Mesenchymal stem cell (in vitro differentiated cells and primary cell): ENCODE results near the gene TMEM269.

ENCODE experiments used
- DNase-seq: peaks from one replicate; pipeline ENCODE4 v3.0.0-alpha.2; 2013
- H2AFZ ChIP-seq: one replicate; pipeline ENCODE4 v1.6.1; 2013; ENCODE audit warnings: low read depth, mild to moderate bottlenecking, control low read depth, inconsistent platforms, low read length, moderate library complexity
- H2AK5ac ChIP-seq: 2 replicates; pipeline ENCODE4 v1.6.1; 2013; ENCODE audit warnings: low read length, moderate library complexity, mild to moderate bottlenecking, inconsistent platforms; ENCODE audit not compliant: severe bottlenecking
- H2BK120ac ChIP-seq: one replicate; pipeline ENCODE4 v1.6.1; 2013; ENCODE audit warnings: low read depth, mild to moderate bottlenecking, inconsistent platforms, low read length, moderate library complexity
- H2BK12ac ChIP-seq, 2 experiments: one replicate each; pipeline ENCODE4 v1.6.1; 2013; ENCODE audit warnings: inconsistent platforms in 2 of 2, low read length in 2 of 2, mild to moderate bottlenecking in 2 of 2, moderate library complexity in 2 of 2, control low read depth in 1 of 2
- H2BK15ac ChIP-seq: one replicate; pipeline ENCODE4 v1.6.1; 2013; ENCODE audit warnings: mild to moderate bottlenecking, low read depth, inconsistent platforms; ENCODE audit not compliant: poor library complexity, severe bottlenecking
- H2BK5ac ChIP-seq: 2 replicates; pipeline ENCODE4 v1.6.1; 2013; ENCODE audit warnings: low read depth, mild to moderate bottlenecking, low read length, control low read depth, inconsistent platforms; ENCODE audit not compliant: poor library complexity, severe bottlenecking
- H3K14ac ChIP-seq, 2 experiments: one replicate each; pipeline ENCODE4 v1.6.1; 2013; ENCODE audit warnings: inconsistent platforms in 2 of 2, low read length in 2 of 2, control low read depth in 1 of 2, mild to moderate bottlenecking in 1 of 2, moderate library complexity in 1 of 2
- H3K18ac ChIP-seq, 2 experiments: one replicate each; pipeline ENCODE4 v1.6.1; 2013; ENCODE audit warnings: inconsistent platforms in 2 of 2, low read length in 2 of 2, control low read depth in 1 of 2, low read depth in 1 of 2, mild to moderate bottlenecking in 1 of 2
- H3K23ac ChIP-seq, 2 experiments: one replicate each; pipeline ENCODE4 v1.6.1; 2013; ENCODE audit warnings: inconsistent platforms in 2 of 2, low read length in 2 of 2, mild to moderate bottlenecking in 2 of 2, moderate library complexity in 2 of 2, control low read depth in 1 of 2
- H3K27ac ChIP-seq: 2 replicates; pipeline ENCODE4 v1.5.1; 2013; ENCODE audit warnings: mild to moderate bottlenecking, moderate library complexity, low read length, control low read depth, inconsistent platforms; ENCODE audit not compliant: poor library complexity, severe bottlenecking
- H3K27me3 ChIP-seq, 2 experiments: 2 replicates each; pipeline versions ENCODE4 v1.6.1 to v1.7.0; 2013; ENCODE audit warnings: low read length in 2 of 2, mild to moderate bottlenecking in 2 of 2, moderate library complexity in 2 of 2, control low read depth in 1 of 2, inconsistent platforms in 1 of 2; ENCODE audit not compliant: control insufficient read depth in 1 of 2, insufficient read depth in 1 of 2
- H3K36me3 ChIP-seq, 2 experiments: 2 replicates each; pipeline versions ENCODE4 v1.6.1 to v1.7.0; 2013; ENCODE audit warnings: low read length in 2 of 2, control low read depth in 1 of 2, inconsistent platforms in 1 of 2, low read depth in 1 of 2, mild to moderate bottlenecking in 1 of 2; ENCODE audit not compliant: insufficient read depth in 2 of 2, control insufficient read depth in 1 of 2
- H3K4ac ChIP-seq, 2 experiments: one replicate each; pipeline ENCODE4 v1.6.1; 2013; ENCODE audit warnings: inconsistent platforms in 2 of 2, low read length in 2 of 2, mild to moderate bottlenecking in 2 of 2, moderate library complexity in 2 of 2, control low read depth in 1 of 2, low read depth in 1 of 2
- H3K4me1 ChIP-seq: 2 replicates; pipeline ENCODE4 v1.6.1; 2013; ENCODE audit warnings: low read depth, low read length, control low read depth; ENCODE audit not compliant: control insufficient read depth, insufficient read depth
- H3K4me2 ChIP-seq: 2 replicates; pipeline ENCODE4 v1.6.1; 2013; ENCODE audit warnings: low read length, mild to moderate bottlenecking, inconsistent platforms; ENCODE audit not compliant: poor library complexity, severe bottlenecking
- H3K4me3 ChIP-seq, 2 experiments: 2 replicates each; pipeline versions ENCODE4 v1.5.1 to v1.7.0; 2013; ENCODE audit warnings: low read length in 2 of 2, mild to moderate bottlenecking in 2 of 2, control low read depth in 1 of 2, low read depth in 1 of 2; ENCODE audit not compliant: insufficient read depth in 1 of 2
- H3K79me1 ChIP-seq: replicated peaks from 2 replicates; pipeline ENCODE4 v1.6.1; 2013; ENCODE audit warnings: mild to moderate bottlenecking, control low read depth, low read length, inconsistent platforms; ENCODE audit not compliant: poor library complexity, severe bottlenecking
- H3K9ac ChIP-seq: 2 replicates; pipeline ENCODE4 v1.7.0; 2013; ENCODE audit warnings: mild to moderate bottlenecking, low read length, moderate library complexity
- H3K9me3 ChIP-seq: 2 replicates; pipeline ENCODE4 v1.7.0; 2013; ENCODE audit warnings: mild to moderate bottlenecking, low read length; ENCODE audit not compliant: control insufficient read depth
- H4K8ac ChIP-seq: one replicate; pipeline ENCODE4 v1.6.1; 2013; ENCODE audit warnings: inconsistent platforms, mild to moderate bottlenecking, low read length, moderate library complexity
- H4K91ac ChIP-seq: one replicate; pipeline ENCODE4 v1.6.1; 2013; ENCODE audit warnings: mild to moderate bottlenecking, low read length, inconsistent platforms
- WGBS: methylation state at CpG from one replicate; pipeline ENCODE4 v1.1.7; 2013; ENCODE audit warnings: mixed read lengths; 5-methylcytosine and 5-hydroxymethylcytosine counted together

The TMEM269 gene

DNA sequence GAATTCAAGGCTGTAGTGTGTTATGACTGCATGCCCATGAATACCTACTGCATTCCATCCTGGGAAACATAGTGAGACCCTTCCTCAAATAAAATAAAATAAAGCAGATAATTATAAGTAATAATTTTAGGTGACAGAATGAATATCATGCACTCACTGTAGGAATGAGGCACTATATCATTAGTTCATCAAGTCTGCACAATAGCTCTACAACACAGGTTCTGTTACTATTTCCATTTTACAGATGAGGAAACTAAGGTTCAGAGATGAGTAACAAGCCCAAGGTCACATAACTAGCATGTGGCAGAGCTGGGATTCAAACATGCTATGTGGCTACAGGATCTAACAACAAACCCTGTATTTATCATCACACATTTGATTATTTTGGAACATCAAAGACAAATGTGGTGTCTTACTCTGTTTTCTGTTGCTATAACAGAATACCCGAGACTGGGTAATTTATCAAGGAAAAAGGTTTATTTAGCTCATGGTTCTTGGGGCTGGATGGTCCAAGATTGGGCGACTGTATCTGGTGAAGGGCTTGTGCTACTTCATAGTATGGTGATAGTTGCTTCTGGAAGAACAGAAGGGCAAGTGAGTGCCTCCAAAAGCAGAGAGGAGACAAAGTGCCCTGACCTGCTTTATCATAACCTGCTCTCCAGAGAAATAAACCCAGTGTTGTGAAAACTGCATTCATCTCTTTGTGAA is 56.8 kb downstream of the TMEM269 start:
- peaks cover 3% of the 10 kb centered on the region for H3K79me1 ChIP-seq
- H2BK15ac ChIP-seq, result no peak overlapping the region
- H3K27me3 ChIP-seq, result no peaks in the 10 kb centered on the region
- H2AK5ac ChIP-seq, result no peak overlapping the region
- no peak overlapping the region for H2AFZ ChIP-seq
- no peak overlapping the region for H3K9ac ChIP-seq
- H3K4me2 ChIP-seq, result no peak overlapping the region
- no peak overlapping the region for H3K18ac ChIP-seq
- no peaks in the 10 kb centered on the region for H3K4me1 ChIP-seq
- H2BK12ac ChIP-seq, result no peak overlapping the region
- H2BK120ac ChIP-seq, result no peak overlapping the region
- H4K91ac ChIP-seq, result no peak overlapping the region
- H3K9me3 ChIP-seq, result no peaks in the 10 kb centered on the region
- H3K36me3 ChIP-seq, result peaks cover 14 to 54% of the 10 kb centered on the region in 2 experiments
- no peak overlapping the region for H2BK5ac ChIP-seq
- 52% methylated on average over 2 of the region's 2 CpGs for WGBS
- no peak overlapping the region for H3K23ac ChIP-seq
- no peak overlapping the region for H3K27ac ChIP-seq
- H3K4ac ChIP-seq, result no peak overlapping the region
- no peak overlapping the region for H3K4me3 ChIP-seq
- no peak overlapping the region for H4K8ac ChIP-seq
- no peak overlapping the region for H3K14ac ChIP-seq
- no peak for DNase-seq

DNA sequence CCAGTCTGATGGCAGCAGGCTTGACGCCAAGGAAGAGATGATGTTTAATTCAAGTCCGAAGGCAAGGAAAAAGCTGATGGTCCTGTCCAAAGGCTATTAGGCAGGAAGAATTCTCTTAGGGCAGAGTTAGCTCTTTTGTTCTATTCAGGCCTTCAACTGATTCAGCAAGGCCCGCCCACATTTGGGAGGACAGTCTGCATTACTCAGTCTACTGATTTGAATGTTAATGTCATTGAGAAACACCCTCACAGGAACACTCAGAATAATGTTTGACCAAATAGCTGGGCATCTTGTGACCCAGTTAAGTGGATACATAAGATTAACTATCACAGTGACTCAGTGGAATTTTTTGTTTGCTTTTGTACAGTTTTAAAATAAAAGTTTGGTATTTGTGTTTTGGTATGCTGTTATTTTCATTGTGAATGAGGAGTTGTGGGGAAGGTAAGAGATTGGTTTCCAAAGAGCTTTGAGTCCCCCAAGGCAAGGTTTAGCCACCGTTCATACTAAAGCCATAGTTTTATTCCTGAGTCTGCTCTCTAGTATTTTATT is 59.9 kb downstream of the TMEM269 start:
- peak; percentile 48 for DNase-seq

DNA sequence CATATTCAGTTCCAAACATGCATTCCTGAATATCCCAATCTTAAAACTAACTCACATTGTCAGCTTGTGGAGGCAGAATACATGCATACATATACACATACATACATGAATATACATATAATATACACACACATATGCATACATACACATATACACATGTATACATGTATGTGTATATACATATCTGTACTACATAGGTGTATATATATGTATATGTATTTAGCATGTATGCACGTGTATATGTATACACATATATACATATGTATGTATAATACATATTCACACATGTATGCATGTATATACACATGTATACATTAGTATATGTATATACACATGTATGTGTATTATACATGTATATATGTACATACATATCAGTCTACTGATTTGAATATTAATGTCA is 60.4 kb downstream of the TMEM269 start:
- WGBS, result no CpG with 5 or more reads among the region's 1 CpG
- Histone ChIP-seq H2BK12ac (no peak overlapping the region), H3K79me1 (peaks cover 26% of the 10 kb centered on the region)

More for the DNA sequence above, 59.9 kb downstream of the TMEM269 start:
- no peak overlapping the region for H4K91ac ChIP-seq
- no peak overlapping the region for H2AK5ac ChIP-seq
- no peak overlapping the region for H3K4ac ChIP-seq
- peak overlapping the region; percentile 4 for H3K27ac ChIP-seq
- H3K9me3 ChIP-seq, result no peaks in the 10 kb centered on the region
- WGBS, result 99% methylated on average over 3 of the region's 4 CpGs
- H3K4me2 ChIP-seq, result no peak overlapping the region
- H3K4me3 ChIP-seq, result no peak overlapping the region
- no peak overlapping the region for H2AFZ ChIP-seq
- H3K36me3 ChIP-seq, result peaks cover 9 to 40% of the 10 kb centered on the region in 2 experiments
- no peak overlapping the region for H2BK5ac ChIP-seq
- H3K9ac ChIP-seq, result peak overlapping the region; percentile 60
- no peak overlapping the region for H4K8ac ChIP-seq
- no peak overlapping the region for H3K14ac ChIP-seq
- H2BK12ac ChIP-seq, result no peak overlapping the region
- no peak overlapping the region for H2BK15ac ChIP-seq
- H3K4me1 ChIP-seq, result peaks cover 3% of the 10 kb centered on the region
- H3K79me1 ChIP-seq, result peaks cover 21% of the 10 kb centered on the region
- no peak overlapping the region for H3K18ac ChIP-seq
- no peak overlapping the region for H2BK120ac ChIP-seq
- no peak overlapping the region for H3K23ac ChIP-seq
- H3K27me3 ChIP-seq, result no peaks in the 10 kb centered on the region

DNA sequence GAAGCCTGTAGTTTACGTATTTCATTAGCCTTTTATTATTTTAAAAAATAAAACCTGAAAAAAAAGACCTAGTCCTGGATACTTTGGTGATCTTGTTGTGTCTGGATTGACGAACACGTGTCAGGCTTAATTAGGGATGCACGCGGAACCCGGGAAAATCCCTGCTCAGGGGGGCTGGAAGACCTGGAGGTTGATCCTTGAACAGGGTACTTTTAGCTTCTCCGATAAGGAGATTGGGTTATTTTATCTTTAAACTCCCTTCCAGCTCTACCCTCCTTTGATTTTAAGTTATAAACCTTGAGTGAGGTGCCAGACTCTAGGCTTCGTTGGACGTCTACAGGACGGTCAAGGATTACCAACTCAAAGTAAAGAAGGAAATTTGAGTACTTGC is 61.1 kb downstream of the TMEM269 start:
- no peak overlapping the region for H2AFZ ChIP-seq
- no peak overlapping the region for H2BK12ac ChIP-seq
- H2AK5ac ChIP-seq, result no peak overlapping the region
- WGBS, result 14% methylated on average over 8 of the region's 10 CpGs
- peaks cover 11 to 48% of the 10 kb centered on the region in 2 experiments for H3K36me3 ChIP-seq
- H3K4me2 ChIP-seq, result peak overlapping the region; percentile 93
- no peak overlapping the region for H3K23ac ChIP-seq
- no peak overlapping the region for H2BK15ac ChIP-seq
- peak overlapping the region; percentile 45 to 95 for H3K4me3 ChIP-seq
- no peak overlapping the region for H3K18ac ChIP-seq
- no peak overlapping the region for H3K27ac ChIP-seq
- peak overlapping the region; percentile 79 for H3K9ac ChIP-seq
- H4K8ac ChIP-seq, result no peak overlapping the region
- peaks cover 29% of the 10 kb centered on the region for H3K79me1 ChIP-seq
- H2BK120ac ChIP-seq, result no peak overlapping the region
- H3K4me1 ChIP-seq, result peaks cover 3% of the 10 kb centered on the region
- no peak for DNase-seq
- H3K9me3 ChIP-seq, result no peaks in the 10 kb centered on the region
- peak overlapping the region in 1 of 2 experiments; percentile 48 for H3K4ac ChIP-seq
- H3K14ac ChIP-seq, result no peak overlapping the region
- H4K91ac ChIP-seq, result no peak overlapping the region
- H2BK5ac ChIP-seq, result no peak overlapping the region
- H3K27me3 ChIP-seq, result no peaks in the 10 kb centered on the region

More for the DNA sequence above, 60.4 kb downstream of the TMEM269 start:
- H3K23ac ChIP-seq, result no peak overlapping the region
- no peak overlapping the region for H3K4me2 ChIP-seq
- H2BK5ac ChIP-seq, result no peak overlapping the region
- peak overlapping the region in 1 of 2 experiments; percentile 95 for H3K4me3 ChIP-seq
- peaks cover 3% of the 10 kb centered on the region for H3K4me1 ChIP-seq
- no peak overlapping the region for H2BK15ac ChIP-seq
- H3K14ac ChIP-seq, result no peak overlapping the region
- H3K27me3 ChIP-seq, result no peaks in the 10 kb centered on the region
- H3K36me3 ChIP-seq, result peaks cover 9 to 45% of the 10 kb centered on the region in 2 experiments
- no peak overlapping the region for H2AFZ ChIP-seq
- DNase-seq, result no peak
- H4K91ac ChIP-seq, result no peak overlapping the region
- no peak overlapping the region for H3K27ac ChIP-seq
- H2AK5ac ChIP-seq, result no peak overlapping the region
- H3K9me3 ChIP-seq, result no peaks in the 10 kb centered on the region
- no peak overlapping the region for H3K18ac ChIP-seq
- H3K9ac ChIP-seq, result peak overlapping the region; percentile 60
- no peak overlapping the region for H4K8ac ChIP-seq
- H2BK120ac ChIP-seq, result no peak overlapping the region
- H3K4ac ChIP-seq, result no peak overlapping the region
